Esophagus muscularis mucosa (tissue), 4 donors: ENCODE data around the gene SH3BGRL2. TPM values are rescaled to one million over a fixed set of nuclear protein-coding genes. Genes with fewer than 3 reads are reported as not detected.
"Not testable (repeated sequence)": the region's sequence is repeated elsewhere in the genome, so short reads cannot be mapped to it uniquely, and the experiment has no call there.

ENCODE experiments used
- DNase-seq: peaks from one replicate; pipeline ENCODE4 v3.0.0-alpha.2; 2017; ENCODE audit errors: extremely low spot score
- H3K27ac ChIP-seq, 4 donors: fragments of 200-600 bp; sonication (generic); replicated peaks in 1 of 4; 1 replicate in 3 of 4; 2 replicates in 1 of 4; pipeline ENCODE4 v1.5.1; 2016 to 2019; ENCODE audit warnings: mild to moderate bottlenecking in 1 of 4
- H3K27me3 ChIP-seq, 4 donors: fragments of 200-600 bp; sonication (generic); one replicate each; pipeline versions ENCODE4 v1.5.1 to v1.6.0; 2016 to 2019
- H3K36me3 ChIP-seq, 4 donors: fragments of 200-600 bp; sonication (generic); one replicate each; pipeline ENCODE4 v1.5.1; 2016 to 2019
- H3K4me1 ChIP-seq, 4 donors: fragments of 200-600 bp; sonication (generic); one replicate each; pipeline ENCODE4 v1.5.1; 2016 to 2019
- H3K4me3 ChIP-seq, 4 donors: fragments of 200-600 bp; sonication (generic); 1 replicate in 2 of 4; 2 replicates in 2 of 4; pipeline ENCODE4 v1.5.1; 2016 to 2019; ENCODE audit warnings: mild to moderate bottlenecking in 4 of 4, moderate library complexity in 1 of 4
- H3K9me3 ChIP-seq, 4 donors: fragments of 200-600 bp; sonication (generic); 1 replicate in 3 of 4; 2 replicates in 1 of 4; pipeline ENCODE4 v1.5.1; 2016 to 2019
- EP300 ChIP-seq: sonication (generic); formaldehyde crosslinking; IDR thresholded peaks from one replicate; pipeline ENCODE4 v1.6.1; 2017; ENCODE audit warnings: antibody characterized with exemption
- POLR2A ChIP-seq: fragments of 450-650 bp; IDR thresholded peaks from one replicate; pipeline ENCODE4 v1.6.1; 2017; ENCODE audit warnings: antibody characterized with exemption, moderate library complexity, mild to moderate bottlenecking, low read depth
- POLR2AphosphoS5 ChIP-seq, 2 donors: sonication (generic); formaldehyde crosslinking; IDR thresholded peaks; one replicate each; pipeline ENCODE4 v1.6.1; 2017; ENCODE audit warnings: antibody characterized with exemption in 2 of 2
- WGBS: methylation state at CpG from one replicate; pipeline ENCODE4 v1.1.5; 2018; 5-methylcytosine and 5-hydroxymethylcytosine counted together
- intact Hi-C: fragments of 100-400 bp; cut with DNase I; formaldehyde crosslinking; loops from one replicate; pipeline ENCODE4 v1.15.1; 2023
- total RNA-seq, 4 donors: library from RNA; depleted of rRNA; stranded (reverse); fragments of >200 nt; gene quantifications; one replicate each; pipeline versions ENCODE4 v1.1.0 to v1.2.1, GENCODE V29; 2016
- TF ChIP-seq, protein P1 (sequence below), 3 experiments: fragments of 200-600 bp in 2 of 3; fragments of 450-650 bp in 1 of 3; sonication (generic) in 2 of 3; IDR thresholded peaks; one replicate each; pipeline ENCODE4 v1.5.1; 2017 to 2019; ENCODE audit warnings: antibody characterized with exemption in 3 of 3, mild to moderate bottlenecking in 2 of 3, moderate library complexity in 1 of 3

The SH3BGRL2 gene
- total RNA-seq, 4 donors from 2014 or later: 22.8 to 34.1 (median 31.6) TPM

DNA sequence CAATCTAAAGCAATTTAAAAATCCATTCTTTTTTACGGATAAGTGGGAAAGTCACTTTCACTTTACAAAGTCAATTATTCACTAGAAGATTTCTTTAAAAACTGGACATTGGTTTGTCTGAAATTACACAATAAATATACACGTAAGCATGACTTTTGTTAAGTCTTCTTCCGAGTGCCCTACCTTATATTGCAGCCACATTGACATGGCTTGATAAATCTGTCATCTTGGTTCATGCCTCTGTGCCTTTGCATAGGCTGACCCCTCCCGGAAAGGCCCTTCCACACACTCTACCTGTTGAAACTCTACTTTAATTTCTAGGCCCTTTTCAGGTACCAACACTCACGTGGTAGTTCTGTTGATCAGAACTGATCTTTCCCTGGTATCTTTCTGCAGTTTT is 104.1 kb downstream of the SH3BGRL2 start:
- intact Hi-C loops: no loop called here
- Histone ChIP-seq H3K27ac (no peak overlapping the region), H3K4me3 (no peak overlapping the region), H3K4me1 (no peaks in the 10 kb centered on the region), H3K36me3 (no peaks in the 10 kb centered on the region), H3K27me3 (no peaks in the 10 kb centered on the region), H3K9me3 (peaks cover 0 to 3% (median 0%) of the 10 kb centered on the region in 4 donors)
- TF ChIP-seq, protein P1, sequence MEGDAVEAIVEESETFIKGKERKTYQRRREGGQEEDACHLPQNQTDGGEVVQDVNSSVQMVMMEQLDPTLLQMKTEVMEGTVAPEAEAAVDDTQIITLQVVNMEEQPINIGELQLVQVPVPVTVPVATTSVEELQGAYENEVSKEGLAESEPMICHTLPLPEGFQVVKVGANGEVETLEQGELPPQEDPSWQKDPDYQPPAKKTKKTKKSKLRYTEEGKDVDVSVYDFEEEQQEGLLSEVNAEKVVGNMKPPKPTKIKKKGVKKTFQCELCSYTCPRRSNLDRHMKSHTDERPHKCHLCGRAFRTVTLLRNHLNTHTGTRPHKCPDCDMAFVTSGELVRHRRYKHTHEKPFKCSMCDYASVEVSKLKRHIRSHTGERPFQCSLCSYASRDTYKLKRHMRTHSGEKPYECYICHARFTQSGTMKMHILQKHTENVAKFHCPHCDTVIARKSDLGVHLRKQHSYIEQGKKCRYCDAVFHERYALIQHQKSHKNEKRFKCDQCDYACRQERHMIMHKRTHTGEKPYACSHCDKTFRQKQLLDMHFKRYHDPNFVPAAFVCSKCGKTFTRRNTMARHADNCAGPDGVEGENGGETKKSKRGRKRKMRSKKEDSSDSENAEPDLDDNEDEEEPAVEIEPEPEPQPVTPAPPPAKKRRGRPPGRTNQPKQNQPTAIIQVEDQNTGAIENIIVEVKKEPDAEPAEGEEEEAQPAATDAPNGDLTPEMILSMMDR (IDR thresholded peaks at IDR 0.05): no peak
- TF ChIP-seq EP300 (no peak), POLR2AphosphoS5 (IDR thresholded peaks at IDR 0.05) (no peak), POLR2A (no peak)
- WGBS: 92% methylated on average over 5 of the region's 5 CpGs
- no peak for DNase-seq

GRCh38 chr6:79737172-79737571 is 106.0 kb downstream of the SH3BGRL2 start:
- Histone ChIP-seq H3K4me1 (no peaks in the 10 kb centered on the region), H3K27ac (no peak overlapping the region), H3K4me3 (no peak overlapping the region), H3K9me3 (peaks cover 0 to 3% (median 0%) of the 10 kb centered on the region in 4 donors), H3K36me3 (no peaks in the 10 kb centered on the region), H3K27me3 (no peaks in the 10 kb centered on the region)
- no peak for DNase-seq
- TF ChIP-seq EP300 (no peak), POLR2AphosphoS5 (IDR thresholded peaks at IDR 0.05) (no peak), POLR2A (no peak)
- TF ChIP-seq, protein P1 (IDR thresholded peaks at IDR 0.05): no peak
- intact Hi-C loops: no loop called here
- WGBS: 76% methylated on average over 8 of the region's 8 CpGs

- H3K27ac ChIP-seq: no peak overlapping the region
- no peaks in the 10 kb centered on the region for H3K27me3 ChIP-seq
- intact Hi-C loops: no loop called here
- H3K4me1 ChIP-seq: no peaks in the 10 kb centered on the region
- TF ChIP-seq POLR2AphosphoS5 (IDR thresholded peaks at IDR 0.05): no peak
- no peak for TF ChIP-seq POLR2A
- TF ChIP-seq EP300: no peak
- TF ChIP-seq, protein P1 (IDR thresholded peaks at IDR 0.05): no peak
- peaks cover 0 to 11% (median 2%) of the 10 kb centered on the region in 4 donors for H3K9me3 ChIP-seq
- H3K36me3 ChIP-seq: no peaks in the 10 kb centered on the region
- no peak overlapping the region for H3K4me3 ChIP-seq
- 74% methylated on average over 2 of the region's 2 CpGs for WGBS
- DNase-seq: no peak
Measured at GRCh38 chr6:79742030-79742429, 110.9 kb downstream of the SH3BGRL2 start.

- H3K27me3 ChIP-seq, intact Hi-C loops, DNase-seq, H3K27ac ChIP-seq, H3K4me3 ChIP-seq, H3K36me3 ChIP-seq, H3K4me1 ChIP-seq: not testable (repeated sequence)
- WGBS: 86% methylated on average over 2 of the region's 2 CpGs
- H3K9me3 ChIP-seq: peaks cover 0 to 11% (median 0%) of the 10 kb centered on the region in 4 donors
Measured at GRCh38 chr6:79745282-79745681, 114.2 kb downstream of the SH3BGRL2 start.

- H3K36me3 ChIP-seq, DNase-seq, H3K27ac ChIP-seq, H3K27me3 ChIP-seq, H3K4me1 ChIP-seq, intact Hi-C loops, H3K4me3 ChIP-seq: not testable (repeated sequence)
- WGBS: 88% methylated on average over 3 of the region's 3 CpGs
- peaks cover 0 to 11% (median 0%) of the 10 kb centered on the region in 4 donors for H3K9me3 ChIP-seq
Measured at GRCh38 chr6:79746325-79746724, 115.2 kb downstream of the SH3BGRL2 start.

- H3K36me3 ChIP-seq: no peaks in the 10 kb centered on the region
- H3K4me1 ChIP-seq: no peaks in the 10 kb centered on the region
- intact Hi-C loops: no loop called here
- no peak for DNase-seq
- no peaks in the 10 kb centered on the region for H3K27me3 ChIP-seq
- no peak overlapping the region for H3K27ac ChIP-seq
- H3K4me3 ChIP-seq: no peak overlapping the region
- H3K9me3 ChIP-seq: no peaks in the 10 kb centered on the region
- TF ChIP-seq POLR2A: no peak
- TF ChIP-seq POLR2AphosphoS5 (IDR thresholded peaks at IDR 0.05): no peak
- TF ChIP-seq EP300: no peak
- TF ChIP-seq, protein P1 (IDR thresholded peaks at IDR 0.05): no peak
- WGBS: 55% methylated on average over 4 of the region's 4 CpGs
Measured at GRCh38 chr6:79750806-79751205, 119.7 kb downstream of the SH3BGRL2 start.
